Jurkat, Clone E6-1 (cell line): ENCODE data around the gene IFT81.
A peak's percentile ranks its signal among the peaks of the same experiment; 100 is the strongest.
"Not testable (repeated sequence)": the region's sequence is repeated elsewhere in the genome, so short reads cannot be mapped to it uniquely, and the experiment has no call there.

ENCODE experiments used
- DNase-seq: peaks from one replicate; pipeline ENCODE4 v3.0.0-alpha.2; 2011; ENCODE audit warnings: low read depth, low spot score
- H3K4me3 ChIP-seq: 2 replicates; pipeline ENCODE4 v1.5.1; 2011; ENCODE audit warnings: mild to moderate bottlenecking, low read length, control low read depth, moderate library complexity

IFT81 gene

DNA sequence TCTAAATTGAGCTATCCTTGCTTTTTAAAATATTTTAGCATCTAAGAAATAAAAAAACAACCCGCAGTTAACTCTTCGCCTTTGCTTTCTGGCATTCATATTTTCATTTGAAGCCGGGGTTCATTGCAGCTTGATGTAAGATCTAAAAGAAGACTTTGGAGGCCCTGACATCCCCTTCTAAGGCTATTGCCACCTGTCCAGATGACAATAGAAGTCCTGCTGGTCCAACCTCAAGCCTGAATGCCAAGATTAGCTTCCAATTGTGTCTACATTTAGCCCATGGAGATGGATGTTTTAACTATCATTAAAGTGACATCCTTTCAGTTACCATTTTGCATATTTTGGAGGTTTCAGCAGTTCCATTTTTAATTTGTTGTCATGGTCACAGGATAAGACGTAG is 105.3 kb downstream of the IFT81 start:
- DNase-seq = no peak
- H3K4me3 ChIP-seq = no peak overlapping the region

DNA sequence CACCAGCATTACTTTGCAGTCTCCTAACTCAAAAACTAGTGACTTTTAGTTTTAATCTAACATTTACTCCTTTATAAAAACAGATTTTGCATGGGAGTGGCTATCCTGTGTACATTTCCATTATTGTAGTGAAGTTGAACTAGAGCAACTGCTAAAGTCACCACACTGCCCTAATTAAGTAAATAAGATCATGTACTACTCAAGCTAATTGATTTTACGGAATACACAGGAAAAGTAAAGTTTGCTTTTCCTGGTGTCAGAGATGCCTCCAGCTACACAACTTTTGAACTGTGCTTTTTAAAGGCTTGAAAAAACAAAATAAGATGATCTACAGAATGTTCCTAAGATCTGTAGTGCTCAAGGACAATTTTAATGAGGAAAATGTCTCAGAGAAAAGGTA is 106.5 kb downstream of the IFT81 start:
- no peak for DNase-seq
- H3K4me3 ChIP-seq = no peak overlapping the region

DNA sequence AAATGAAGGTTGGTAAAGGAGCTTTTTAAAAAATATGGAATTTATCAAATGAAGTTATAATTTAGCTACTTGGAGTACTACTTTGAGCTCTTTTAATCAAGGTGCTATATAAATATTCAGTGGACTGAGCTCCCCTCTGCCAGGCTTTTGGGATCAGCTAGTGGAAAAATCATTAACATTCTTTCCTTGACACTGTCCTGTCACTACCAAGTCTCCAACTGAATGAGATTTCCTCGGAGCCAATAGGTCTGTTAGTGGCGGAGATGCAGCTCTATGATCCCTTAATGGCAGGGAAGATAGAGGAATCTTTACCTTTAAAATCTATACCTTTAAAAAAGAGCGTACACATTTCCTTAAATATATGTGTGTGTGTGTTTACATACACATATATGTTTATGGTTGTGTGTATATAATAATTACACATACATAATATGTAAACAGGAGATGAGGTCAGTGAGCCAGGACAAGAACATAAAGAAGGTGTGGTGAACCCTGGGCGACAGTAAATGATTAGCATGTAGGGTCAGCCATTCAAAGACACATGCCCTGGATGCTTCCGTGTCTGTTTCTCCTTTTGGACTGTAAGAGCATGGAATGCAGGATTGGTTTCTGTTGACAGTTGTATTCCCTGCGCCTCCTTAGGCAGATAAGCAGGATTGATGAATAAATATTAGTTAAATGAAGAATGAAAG is 109.2 kb downstream of the IFT81 start:
- no peak overlapping the region for H3K4me3 ChIP-seq

DNA sequence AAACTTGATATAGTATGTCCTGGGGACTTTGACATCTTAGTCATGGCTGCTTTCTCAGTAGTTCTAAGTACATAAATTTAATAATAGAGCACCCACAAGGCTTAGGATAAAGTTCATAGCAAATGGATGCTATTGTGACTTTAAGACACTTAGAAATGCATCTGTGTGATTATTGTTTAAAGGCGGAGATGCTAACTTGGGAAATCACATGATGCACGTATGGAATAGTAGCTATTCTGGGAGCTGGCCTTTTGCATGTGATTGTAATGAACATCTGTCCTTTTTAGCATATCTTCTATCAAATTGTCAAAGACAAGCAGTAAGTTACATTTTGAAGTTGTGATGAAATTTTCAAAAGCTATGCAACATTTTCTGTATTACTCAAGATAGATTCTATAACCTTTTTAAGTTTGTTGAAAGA is 110.2 kb downstream of the IFT81 start:
- H3K4me3 ChIP-seq = no peak overlapping the region
- no peak for DNase-seq

More for the DNA sequence above, 109.2 kb downstream of the IFT81 start:
- no peak for DNase-seq

DNA sequence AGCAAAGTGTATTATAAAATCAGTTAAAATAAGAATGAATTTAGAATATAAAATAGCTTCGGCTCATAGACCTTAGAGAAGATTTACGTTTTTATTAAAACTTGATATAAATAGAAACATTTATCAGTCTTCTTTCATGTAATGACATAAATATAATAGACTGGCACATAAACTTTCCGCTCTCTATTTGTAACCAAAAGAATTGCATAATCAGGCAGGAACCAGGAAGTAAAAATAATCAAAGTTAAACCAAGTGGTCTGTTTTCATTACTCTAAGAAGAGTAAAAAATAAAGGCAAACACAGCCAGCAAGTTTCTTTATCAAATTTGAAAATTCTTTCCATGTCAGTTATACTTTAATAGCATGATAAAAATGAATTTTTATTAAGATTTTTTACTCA is 110.6 kb downstream of the IFT81 start:
- no peak for DNase-seq

DNA sequence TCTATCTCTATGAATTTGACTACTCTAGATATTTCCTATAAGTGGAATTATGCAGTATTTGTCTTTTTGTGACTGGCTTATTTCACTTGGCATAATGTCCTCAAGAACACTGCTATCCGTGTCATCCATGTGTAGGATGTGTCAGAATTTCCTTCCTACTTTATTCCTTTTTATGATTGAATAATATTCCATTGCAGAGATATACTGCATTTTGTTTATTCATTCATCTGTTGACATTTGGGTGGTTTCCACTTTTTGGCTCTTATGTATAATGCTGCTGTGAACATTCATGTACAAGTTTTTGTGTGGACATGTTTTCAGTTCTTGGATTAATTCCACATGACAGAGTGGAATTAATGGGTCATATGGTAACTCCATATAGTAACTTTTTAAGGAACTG is 111.2 kb downstream of the IFT81 start:
- no peak for DNase-seq
- no peak overlapping the region for H3K4me3 ChIP-seq

More for the DNA sequence above, 110.6 kb downstream of the IFT81 start:
- no peak overlapping the region for H3K4me3 ChIP-seq

DNA sequence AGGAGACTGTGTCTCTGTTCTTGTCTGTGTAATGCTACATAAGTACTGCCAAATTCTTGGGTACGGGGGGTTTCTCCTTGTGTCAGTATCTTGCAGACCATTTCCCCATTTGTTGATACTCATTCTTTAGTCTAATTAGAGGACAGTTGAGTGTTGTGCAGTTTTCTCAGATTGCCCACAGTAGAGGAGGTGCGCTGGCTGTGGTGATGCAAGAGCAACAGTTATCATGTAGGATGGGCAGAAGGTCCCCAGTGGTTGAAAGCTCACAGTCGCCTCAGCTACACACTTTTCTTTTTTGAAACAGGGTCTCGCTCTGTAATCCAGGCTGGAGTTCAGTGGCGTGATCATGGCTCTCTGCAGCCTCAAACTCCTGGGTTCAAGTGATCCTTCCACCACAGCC is 119.1 kb downstream of the IFT81 start:
- H3K4me3 ChIP-seq = no peak overlapping the region
- DNase-seq = no peak

DNA sequence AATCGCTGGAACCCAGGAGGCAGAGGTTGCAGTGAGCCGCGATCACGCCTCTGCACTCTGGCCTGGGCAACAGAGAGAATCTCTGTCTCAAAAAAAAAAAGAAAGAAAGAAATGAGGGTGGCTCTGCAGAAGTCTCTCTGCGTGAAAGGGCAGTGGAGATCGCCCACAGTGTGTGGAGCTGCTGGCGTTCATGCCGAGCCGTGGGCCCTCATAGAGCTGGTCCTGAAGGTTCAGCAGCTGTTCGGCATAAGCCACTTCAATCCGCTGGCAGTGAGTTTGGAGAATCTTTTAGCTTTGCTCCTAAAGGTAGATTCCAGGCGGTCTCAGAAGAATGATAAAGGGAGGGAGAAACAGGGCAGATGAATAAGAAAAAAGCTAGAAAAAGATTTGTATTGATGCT is 120.2 kb downstream of the IFT81 start:
- no peak for DNase-seq
- no peak overlapping the region for H3K4me3 ChIP-seq

DNA sequence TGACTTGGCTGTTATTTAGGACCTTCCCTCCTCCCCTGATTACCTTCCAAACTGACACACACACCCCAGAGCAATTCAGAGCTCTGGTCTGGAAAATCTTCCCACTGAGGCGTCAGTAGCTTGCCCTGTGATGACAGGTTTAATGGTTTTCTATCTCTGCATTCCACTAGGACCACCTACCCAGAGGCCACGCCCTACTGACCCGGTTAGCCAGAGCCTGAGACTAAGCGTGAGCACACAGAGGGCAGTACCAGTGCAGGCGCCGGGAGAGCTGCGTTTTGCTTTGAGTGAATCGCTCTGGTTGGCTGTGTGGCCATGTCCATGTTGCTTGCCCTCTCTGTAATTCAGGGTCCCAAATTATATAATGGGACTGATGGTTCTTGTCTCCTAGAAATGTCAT is 120.7 kb downstream of the IFT81 start:
- H3K4me3 ChIP-seq = no peak overlapping the region
- DNase-seq = no peak

DNA sequence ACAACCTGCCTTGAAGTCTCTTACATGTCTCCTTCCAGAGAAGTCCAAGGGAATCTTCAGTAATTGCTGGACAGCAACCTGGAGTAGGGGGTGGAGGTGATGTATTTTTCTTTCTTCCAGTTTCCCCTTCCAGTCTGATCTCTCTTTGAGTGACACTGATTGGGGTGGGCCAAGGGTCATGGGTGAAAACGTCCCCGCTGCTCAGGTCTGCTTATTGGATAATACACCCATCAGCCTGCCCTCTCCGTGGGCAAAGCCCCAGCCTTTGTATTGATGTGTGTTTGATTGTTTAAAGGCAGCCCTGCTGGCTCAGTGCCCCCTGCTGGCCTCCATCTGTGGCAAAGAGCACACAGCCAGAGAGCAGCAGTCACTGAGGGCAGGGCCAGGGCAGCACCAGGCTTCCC is 121.2 kb downstream of the IFT81 start:
- DNase-seq = peak; percentile 21
- H3K4me3 ChIP-seq = no peak overlapping the region

DNA sequence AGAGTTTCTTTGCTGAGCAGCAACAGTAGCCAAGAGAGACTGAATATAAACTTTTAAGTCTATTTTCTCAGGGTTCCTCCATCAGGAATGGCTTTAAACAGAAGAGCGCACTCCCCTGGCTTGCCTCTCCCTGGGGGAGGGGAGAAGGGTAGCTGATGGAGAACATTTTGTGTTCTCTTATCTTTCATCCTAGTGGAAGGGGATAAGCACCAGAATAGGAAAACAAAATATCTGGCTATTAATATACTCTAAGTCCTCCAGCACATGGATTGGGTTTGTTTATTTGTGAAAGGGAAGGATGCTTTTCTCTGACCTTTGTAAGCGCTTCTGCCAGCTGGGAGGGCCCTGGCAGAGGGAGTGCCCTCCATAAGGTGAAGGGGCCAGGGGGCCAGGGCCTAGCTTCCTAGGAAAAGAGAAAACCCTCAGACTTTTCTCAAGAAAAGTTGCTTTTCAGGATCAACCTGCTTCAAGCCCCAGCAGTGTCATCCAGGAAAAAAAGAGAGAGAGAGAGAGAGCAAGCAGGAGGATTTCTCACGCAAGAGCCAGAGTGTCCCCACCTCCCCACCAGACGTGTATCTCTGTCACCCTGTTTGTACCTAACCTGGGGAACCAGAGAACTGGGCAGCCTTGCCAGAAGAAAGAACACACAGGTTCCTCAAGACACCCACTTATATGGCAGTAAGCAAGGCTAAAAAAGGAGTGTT is 122.6 kb downstream of the IFT81 start:
- DNase-seq = no peak
- no peak overlapping the region for H3K4me3 ChIP-seq

DNA sequence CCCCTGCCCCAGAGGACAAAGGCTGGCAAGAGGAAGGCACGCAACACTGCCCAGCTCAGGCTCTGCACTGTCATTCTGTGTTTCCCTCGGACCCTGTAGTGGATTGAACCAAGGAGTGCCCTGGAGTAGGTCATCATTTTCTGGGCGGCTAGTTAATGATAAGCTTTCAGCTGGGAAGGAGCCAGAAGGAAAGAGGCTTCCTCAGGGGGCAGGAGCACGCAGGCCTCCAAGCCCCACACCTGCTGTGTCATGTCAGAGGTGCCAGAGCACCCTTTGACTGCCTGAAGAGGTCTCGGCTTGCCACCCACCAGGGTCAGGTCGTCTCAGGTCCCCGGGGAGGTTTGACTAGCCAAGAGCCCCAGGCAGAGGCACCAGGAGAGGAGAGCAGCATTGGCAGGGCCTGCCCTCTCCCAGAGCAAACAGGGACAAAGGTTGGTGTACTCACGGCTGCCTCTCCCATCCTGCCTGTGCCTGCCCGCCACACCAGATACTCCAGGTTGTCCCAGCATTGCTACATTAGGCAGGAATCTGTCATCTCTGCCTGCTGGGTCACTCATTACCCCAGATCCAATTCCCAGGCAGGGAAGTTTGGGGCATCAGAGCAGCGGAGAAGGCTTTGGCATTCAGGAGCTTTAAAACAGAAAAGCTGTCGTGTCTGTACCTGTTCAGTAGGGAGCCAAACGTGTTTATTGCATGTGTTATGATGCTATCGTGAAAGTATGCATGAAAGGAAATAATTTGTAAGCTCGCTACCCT is 123.4 kb downstream of the IFT81 start:
- H3K4me3 ChIP-seq = no peak overlapping the region
- DNase-seq = no peak

DNA sequence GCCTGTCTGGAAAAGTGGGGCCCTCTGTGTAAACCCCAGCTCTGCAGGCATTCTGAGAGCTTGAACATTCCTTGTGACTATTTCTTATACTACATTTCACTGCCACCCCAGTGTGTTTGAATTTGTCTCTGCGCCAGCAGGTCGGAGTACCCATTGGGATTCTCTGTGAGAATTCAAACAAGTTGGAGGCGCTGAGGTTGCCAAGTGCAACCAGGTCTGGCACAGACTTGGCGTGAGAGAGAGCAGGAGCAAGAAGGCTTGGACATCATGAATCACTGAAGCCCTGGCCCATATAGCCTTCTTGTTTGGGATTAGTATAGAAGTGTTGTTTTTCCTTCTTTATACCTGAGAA is 123.9 kb downstream of the IFT81 start:
- no peak overlapping the region for H3K4me3 ChIP-seq
- DNase-seq = no peak

DNA sequence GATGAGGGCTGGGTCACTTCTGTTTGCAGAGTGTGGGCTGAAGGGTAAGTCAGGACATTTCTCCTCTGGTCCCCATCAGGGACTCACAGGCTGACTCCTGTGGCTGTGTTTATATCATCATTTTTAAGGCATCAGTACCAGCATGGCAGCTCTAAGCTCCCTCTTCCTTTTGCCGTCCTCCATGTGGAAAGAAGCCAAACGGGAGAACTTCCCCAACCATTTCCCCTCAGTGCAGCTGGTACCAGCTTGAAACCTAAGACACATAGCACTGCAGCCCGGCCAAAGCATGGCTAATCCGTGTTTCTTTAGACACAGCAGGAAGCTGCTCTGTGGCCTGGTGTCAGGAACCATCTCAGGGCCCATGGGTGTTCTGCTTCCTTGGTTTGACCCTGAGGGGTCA is 124.9 kb downstream of the IFT81 start:
- no peak overlapping the region for H3K4me3 ChIP-seq
- no peak for DNase-seq

DNA sequence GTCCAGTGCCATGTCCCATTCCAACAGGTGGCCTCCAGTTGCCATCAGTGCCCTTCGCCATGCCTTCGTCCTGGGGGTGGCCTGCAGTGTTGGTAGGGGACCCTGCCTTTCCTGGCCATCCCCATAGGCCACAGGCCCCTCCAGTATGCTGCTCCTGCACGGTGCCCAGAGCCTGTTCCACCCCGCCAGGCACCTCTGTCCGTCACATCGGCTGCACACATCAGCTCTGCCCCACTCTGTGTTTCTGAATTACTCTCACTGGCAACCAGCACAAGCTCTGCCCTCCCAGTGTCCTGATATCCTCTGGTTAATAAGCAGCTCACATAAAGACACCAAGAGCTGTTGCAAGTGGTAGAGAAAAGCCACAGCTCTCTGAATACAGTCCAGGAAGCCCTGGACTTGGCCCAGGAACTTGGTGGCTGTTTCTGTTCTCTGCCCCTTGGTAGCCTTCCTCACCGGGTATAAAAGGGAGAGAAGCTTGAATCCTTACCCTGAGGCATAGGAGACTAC is 125.6 kb downstream of the IFT81 start:
- no peak for DNase-seq
- no peak overlapping the region for H3K4me3 ChIP-seq

DNA sequence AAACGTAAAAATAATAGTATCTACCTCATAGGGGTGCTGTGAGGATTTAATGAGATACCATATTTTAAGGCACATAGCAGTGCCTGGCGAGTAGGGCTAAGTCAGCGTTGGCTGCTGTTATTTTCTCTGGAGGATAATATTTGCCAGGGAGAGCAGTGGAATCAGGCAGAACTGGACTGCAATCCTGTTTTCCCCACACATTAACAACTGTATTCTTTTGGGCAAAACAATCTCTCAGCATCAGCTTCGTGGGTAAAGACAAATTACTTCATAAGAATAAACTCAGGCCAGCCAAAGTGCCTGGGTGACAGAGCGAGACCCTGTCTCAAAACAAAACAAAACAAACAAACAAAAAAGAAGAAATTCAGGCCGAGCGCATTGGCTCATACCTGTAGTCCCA is 127.2 kb downstream of the IFT81 start:
- DNase-seq = no peak
- no peak overlapping the region for H3K4me3 ChIP-seq

DNA sequence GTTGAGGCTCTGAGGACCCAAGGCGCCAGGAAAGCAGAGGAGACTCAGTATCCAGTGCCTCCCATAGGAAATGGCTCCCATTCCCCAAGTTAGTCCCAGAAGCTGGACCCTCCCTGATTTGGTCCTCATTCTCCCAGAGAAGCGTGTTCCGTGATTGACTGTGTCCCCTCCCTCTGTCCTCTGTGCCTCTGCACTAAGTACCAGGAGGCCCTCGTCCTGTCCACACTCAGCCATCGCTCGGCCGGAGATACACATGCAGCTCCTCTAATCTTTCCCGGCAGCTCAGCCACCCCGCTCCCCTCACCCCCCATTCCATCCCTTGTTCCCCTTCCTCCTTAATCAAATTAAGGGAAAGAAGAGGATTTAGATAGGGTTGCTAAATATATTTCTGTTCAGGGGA is 128.6 kb downstream of the IFT81 start:
- no peak overlapping the region for H3K4me3 ChIP-seq
- DNase-seq = no peak

DNA sequence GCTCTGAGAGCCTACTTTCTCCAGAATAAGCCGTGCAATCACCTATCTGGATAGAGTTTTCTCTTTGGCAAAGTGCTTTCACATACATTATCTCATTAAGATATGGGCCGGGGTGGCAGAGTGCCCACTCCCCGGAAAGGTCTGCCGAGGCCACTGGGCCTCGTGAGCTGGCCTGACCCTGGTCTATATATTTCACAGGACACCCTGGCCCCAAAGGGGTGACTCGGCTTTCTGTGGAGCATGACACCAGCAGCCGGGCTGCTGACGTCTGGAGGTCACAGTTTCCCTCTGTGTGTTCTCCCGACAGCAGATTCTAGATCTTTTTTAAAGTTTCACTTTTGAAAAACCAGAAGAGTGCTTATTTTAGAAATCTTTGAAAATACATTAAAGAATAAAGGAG is 129.0 kb downstream of the IFT81 start:
- no peak overlapping the region for H3K4me3 ChIP-seq
- DNase-seq = no peak

DNA sequence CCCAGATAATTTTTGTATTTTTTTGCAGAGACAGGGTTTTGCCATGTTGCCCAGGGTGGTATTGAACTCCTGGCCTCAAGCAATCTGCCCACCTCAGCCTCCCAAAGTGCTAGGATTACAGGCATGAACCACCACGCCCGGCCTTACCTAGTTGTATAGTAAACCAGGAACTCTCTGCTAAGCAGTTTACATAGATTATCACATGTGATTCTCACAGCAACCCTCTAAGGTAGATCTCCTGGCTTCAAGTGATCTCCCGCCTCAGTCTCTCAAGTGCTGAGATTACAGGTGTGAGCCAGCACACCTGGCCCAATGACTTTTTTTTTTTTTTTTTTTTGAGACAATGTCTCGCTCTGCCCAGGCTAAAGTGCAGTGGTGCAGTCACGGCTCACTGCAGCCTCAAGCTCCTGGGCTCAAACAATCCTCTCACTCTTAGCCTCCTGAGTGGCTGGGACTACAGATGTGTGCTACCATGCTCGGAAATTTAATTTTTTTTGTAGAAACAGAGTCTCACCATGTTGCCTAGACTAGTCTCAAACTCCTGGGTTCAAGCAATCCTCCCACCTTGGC is 130.9 kb downstream of the IFT81 start:
- H3K4me3 ChIP-seq = no peak overlapping the region
- no peak for DNase-seq

DNA sequence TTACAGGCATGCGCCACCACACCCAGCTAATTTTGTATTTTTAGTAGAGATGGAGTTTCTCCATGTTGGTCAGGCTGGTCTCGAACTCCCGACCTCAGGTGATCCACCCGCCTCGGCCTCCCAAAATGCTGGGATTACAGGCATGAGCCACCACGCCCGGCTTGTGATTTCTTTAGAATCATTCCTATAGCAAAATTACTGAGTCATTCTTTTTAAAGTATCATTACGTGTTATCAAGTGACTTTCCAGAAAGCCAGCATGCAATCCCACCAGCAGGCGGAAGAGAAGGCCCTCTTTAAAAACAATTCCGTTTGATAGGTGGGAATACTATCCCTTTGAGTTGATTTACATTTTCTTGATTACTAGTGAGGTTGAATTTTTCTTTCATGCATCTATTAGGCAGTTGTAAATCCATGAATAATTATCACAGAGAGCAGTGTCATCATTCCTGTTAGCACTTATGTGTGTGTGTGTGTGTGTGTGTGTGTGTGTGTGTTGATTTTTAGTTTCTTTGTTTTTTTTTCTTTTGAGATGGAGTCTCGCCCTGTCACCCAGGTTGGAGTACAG is 131.8 kb downstream of the IFT81 start:
- not testable (repeated sequence) for H3K4me3 ChIP-seq, DNase-seq
